Adrenal gland (tissue), 12 donors: ENCODE measurements around the gene GPR45. TPM values are rescaled to one million over a fixed set of nuclear protein-coding genes. Genes with fewer than 3 reads are reported as not detected.

Experiments used
- DNase-seq, 7 donors: peaks; one replicate each; pipeline ENCODE4 v3.0.0-alpha.2; 2019 to 2020
- H3K27ac ChIP-seq, 5 donors: fragments of 200-600 bp; sonication (generic) in 4 of 5; 1 replicate in 3 of 5; 2 replicates in 2 of 5; pipeline versions ENCODE4 v1.5.1 to v1.8.0; 2016 to 2020; ENCODE audit warnings: mild to moderate bottlenecking in 1 of 5
- H3K27me3 ChIP-seq: fragments of 200-600 bp; 2 replicates; pipeline ENCODE4 v1.8.0; 2021
- H3K36me3 ChIP-seq, 2 donors: fragments of 200-600 bp; replicated peaks in 1 of 2; 1 replicate in 1 of 2; 2 replicates in 1 of 2; pipeline versions ENCODE4 v1.5.1 to v1.8.0; 2018 to 2022
- H3K4me1 ChIP-seq, 2 donors: fragments of 200-600 bp; replicated peaks in 1 of 2; 1 replicate in 1 of 2; 2 replicates in 1 of 2; pipeline versions ENCODE4 v1.5.1 to v1.8.0; 2018 to 2021
- H3K4me3 ChIP-seq, 4 donors: fragments of 200-600 bp; sonication (generic) in 3 of 4; one replicate each; pipeline ENCODE4 v1.5.1; 2016 to 2018
- H3K9me3 ChIP-seq, 3 donors: fragments of 200-600 bp; sonication (generic) in 1 of 3; replicated peaks in 1 of 3; 1 replicate in 2 of 3; 2 replicates in 1 of 3; pipeline versions ENCODE4 v1.5.1 to v1.8.0; 2016 to 2021
- POLR2A ChIP-seq, 2 donors: fragments of 450-650 bp; IDR thresholded peaks; one replicate each; pipeline ENCODE4 v1.6.1; 2017; ENCODE audit warnings: antibody characterized with exemption in 2 of 2, mild to moderate bottlenecking in 2 of 2, moderate library complexity in 1 of 2
- WGBS, 4 donors: extraction: QIAGEN DNeasy Blood & Tissue Kit in 2 of 4; methylation state at CpG; one replicate each; pipeline versions ENCODE4 v1.1.5 to v1.1.7; 2013 to 2017; 5-methylcytosine and 5-hydroxymethylcytosine counted together
- intact Hi-C, 2 donors: fragments of 100-400 bp; cut with DNase I; formaldehyde crosslinking; loops; one replicate each; pipeline versions ENCODE4 v1.14.1 to v1.15.0; 2022 to 2023
- polyA plus RNA-seq, 3 donors: library from polyadenylated mRNA; stranded (reverse); fragments of 200-250 nt in 2 of 3; fragments of 350-450 nt in 1 of 3; fragmentation: Illumina TruSeq in 1 of 3; extraction: RNeasy Lipid Tissue Mini Kit (QIAGEN cat#74804) in 1 of 3; gene quantifications; one replicate each; pipeline ENCODE4 v1.2.3, GENCODE V29; 2013 to 2014
- total RNA-seq, 9 donors: library from RNA; depleted of rRNA in 4 of 9; stranded (reverse); fragments of >200 nt in 4 of 9; fragments of 120-200 nt in 1 of 9; fragmentation: NEBNext Ultra II Directional in 1 of 9; extraction: Animal tissue kit (Norgen Biotek cat#: 25700) in 1 of 9; gene quantifications; one replicate each; pipeline versions ENCODE4 v1.1.0 to v1.2.4, GENCODE V29; 2013 to 2023
- TF ChIP-seq, protein P1 (sequence below), 6 experiments: fragments of 450-650 bp in 4 of 6; fragments of 200-600 bp in 2 of 6; sonication (generic) in 1 of 6; IDR thresholded peaks; 1 replicate in 5 of 6; 2 replicates in 1 of 6; pipeline versions ENCODE4 v1.5.1 to v1.8.0; 2016 to 2021; ENCODE audit warnings: antibody characterized with exemption in 6 of 6, mild to moderate bottlenecking in 2 of 6, moderate library complexity in 1 of 6
- donor health status: healthy with polysubstance abuse.
- donor health status: Bipolar disorder and iron deficiency.
- donor health status: DM: yes; HTN: yes; CAD: no.
- donor health status: DM: no; HTN: no; CAD: no.
- donor health status: DM: no; HTN: no; CAD: no.
- donor health status: DM: yes; HTN: yes; CAD: no.

Gene GPR45
- total and polyA plus RNA-seq, 12 donors, result 0.14 TPM; not detected in 11

DNA sequence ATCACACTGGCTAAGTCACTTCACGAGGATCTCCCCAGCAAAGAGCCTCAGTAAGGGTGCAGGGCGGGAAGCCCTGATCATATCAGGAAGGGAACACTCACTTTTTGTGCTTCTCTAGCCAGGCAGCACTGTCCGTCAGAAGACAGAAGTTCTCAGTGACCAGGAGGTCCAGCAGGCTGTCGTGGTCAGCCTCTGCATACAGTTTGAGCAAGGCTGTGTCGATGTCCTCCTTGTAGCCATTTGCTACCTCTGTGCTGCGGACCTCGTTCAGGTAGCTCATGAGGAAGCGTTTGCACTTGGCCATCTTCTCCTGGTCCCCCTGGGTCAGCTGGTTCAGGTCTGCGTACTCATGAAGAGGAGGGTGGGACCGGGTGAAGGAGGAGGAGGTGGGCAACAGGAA, 38.7 kb downstream of the GPR45 start:
- TF ChIP-seq POLR2A (IDR thresholded peaks at IDR 0.05), result no peak
- TF ChIP-seq, protein P1, sequence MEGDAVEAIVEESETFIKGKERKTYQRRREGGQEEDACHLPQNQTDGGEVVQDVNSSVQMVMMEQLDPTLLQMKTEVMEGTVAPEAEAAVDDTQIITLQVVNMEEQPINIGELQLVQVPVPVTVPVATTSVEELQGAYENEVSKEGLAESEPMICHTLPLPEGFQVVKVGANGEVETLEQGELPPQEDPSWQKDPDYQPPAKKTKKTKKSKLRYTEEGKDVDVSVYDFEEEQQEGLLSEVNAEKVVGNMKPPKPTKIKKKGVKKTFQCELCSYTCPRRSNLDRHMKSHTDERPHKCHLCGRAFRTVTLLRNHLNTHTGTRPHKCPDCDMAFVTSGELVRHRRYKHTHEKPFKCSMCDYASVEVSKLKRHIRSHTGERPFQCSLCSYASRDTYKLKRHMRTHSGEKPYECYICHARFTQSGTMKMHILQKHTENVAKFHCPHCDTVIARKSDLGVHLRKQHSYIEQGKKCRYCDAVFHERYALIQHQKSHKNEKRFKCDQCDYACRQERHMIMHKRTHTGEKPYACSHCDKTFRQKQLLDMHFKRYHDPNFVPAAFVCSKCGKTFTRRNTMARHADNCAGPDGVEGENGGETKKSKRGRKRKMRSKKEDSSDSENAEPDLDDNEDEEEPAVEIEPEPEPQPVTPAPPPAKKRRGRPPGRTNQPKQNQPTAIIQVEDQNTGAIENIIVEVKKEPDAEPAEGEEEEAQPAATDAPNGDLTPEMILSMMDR (IDR thresholded peaks at IDR 0.05), result no peak
- H3K36me3 ChIP-seq, result peaks cover 0 to 68% of the 10 kb centered on the region in 2 donors
- H3K4me1 ChIP-seq, result no peaks in the 10 kb centered on the region
- intact Hi-C loops, result no loop called here
- no peak for DNase-seq
- H3K27ac ChIP-seq, result no peak overlapping the region
- WGBS, 4 donors, result 91 to 95% (median 93%) methylated on average over 5 to 10 of the region's 10 CpGs
- H3K4me3 ChIP-seq, result no peak overlapping the region
- H3K27me3 ChIP-seq, result no peaks in the 10 kb centered on the region
- no peaks in the 10 kb centered on the region for H3K9me3 ChIP-seq

GRCh38 chr2:105283532-105283931, 42.0 kb downstream of the GPR45 start:
- no peak for DNase-seq
- Histone ChIP-seq H3K9me3 (no peaks in the 10 kb centered on the region), H3K4me3 (no peak overlapping the region), H3K36me3 (peaks cover 0 to 64% of the 10 kb centered on the region in 2 donors), H3K4me1 (no peaks in the 10 kb centered on the region), H3K27me3 (no peaks in the 10 kb centered on the region), H3K27ac (no peak overlapping the region)
- 96 to 100% (median 98%) methylated on average over 4 of the region's 4 CpGs for WGBS, 4 donors
- intact Hi-C loops, result no loop called here
- no peak for TF ChIP-seq POLR2A (IDR thresholded peaks at IDR 0.05)
- TF ChIP-seq, protein P1 (IDR thresholded peaks at IDR 0.05), result no peak

DNA sequence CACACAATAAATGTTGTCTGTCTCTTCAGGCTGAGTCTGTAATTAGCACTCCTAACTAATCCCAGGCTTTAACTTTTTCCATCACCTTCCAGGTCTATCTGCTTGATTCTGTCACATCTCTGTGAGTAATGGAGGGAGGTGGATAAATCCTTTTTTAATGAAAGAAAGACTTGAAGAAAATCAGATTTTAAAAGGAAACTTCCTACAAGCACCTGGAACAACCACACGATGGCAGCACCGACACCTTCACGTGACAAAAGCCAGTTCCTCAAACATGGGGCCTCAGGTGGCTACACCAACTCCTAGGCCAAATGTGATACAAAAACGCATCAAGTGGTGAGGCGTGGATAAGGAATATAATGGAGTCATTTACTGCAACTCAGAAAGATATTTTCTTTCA, 46.1 kb downstream of the GPR45 start:
- intact Hi-C loops, result no loop called here
- WGBS, 4 donors, result 57 to 68% (median 65%) methylated on average over 5 of the region's 5 CpGs
- H3K4me1 ChIP-seq, result no peaks in the 10 kb centered on the region
- no peaks in the 10 kb centered on the region for H3K27me3 ChIP-seq
- peak in 3 of 7 donors; percentile 32 to 47 (median 39) for DNase-seq
- H3K4me3 ChIP-seq, result no peak overlapping the region
- H3K27ac ChIP-seq, result no peak overlapping the region
- no peak for TF ChIP-seq POLR2A (IDR thresholded peaks at IDR 0.05)
- TF ChIP-seq, protein P1 (IDR thresholded peaks at IDR 0.05), result peak in 5 of 6 experiments; percentile 10 to 44 (median 34)
- peaks cover 0 to 51% of the 10 kb centered on the region in 2 donors for H3K36me3 ChIP-seq
- no peaks in the 10 kb centered on the region for H3K9me3 ChIP-seq

DNA sequence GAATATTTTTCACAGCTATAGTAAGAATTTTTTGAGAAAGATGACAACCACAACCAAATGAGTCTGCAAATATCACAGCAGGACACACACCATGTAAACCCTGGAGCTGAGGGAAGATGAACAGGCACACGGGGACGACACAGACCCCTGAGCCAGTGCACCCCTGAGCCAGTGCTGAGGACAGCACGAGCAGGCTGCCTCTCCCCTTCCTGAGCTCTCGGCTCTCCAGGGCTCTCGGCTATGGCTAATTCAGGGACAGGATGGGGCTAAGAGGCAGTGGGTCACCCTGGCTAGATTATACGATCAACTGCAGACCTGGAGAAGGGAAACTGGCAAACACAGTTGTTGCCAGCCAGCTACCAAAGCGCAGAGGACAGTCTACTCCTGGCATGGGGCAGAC, 46.6 kb downstream of the GPR45 start:
- no peaks in the 10 kb centered on the region for H3K4me1 ChIP-seq
- no peak for TF ChIP-seq POLR2A (IDR thresholded peaks at IDR 0.05)
- TF ChIP-seq, protein P1 (IDR thresholded peaks at IDR 0.05), result no peak
- WGBS, 4 donors, result 91 to 96% (median 93%) methylated on average over 7 of the region's 7 CpGs
- H3K4me3 ChIP-seq, result no peak overlapping the region
- H3K36me3 ChIP-seq, result peaks cover 0 to 51% of the 10 kb centered on the region in 2 donors
- H3K27ac ChIP-seq, result no peak overlapping the region
- no peaks in the 10 kb centered on the region for H3K27me3 ChIP-seq
- DNase-seq, result no peak
- no peaks in the 10 kb centered on the region for H3K9me3 ChIP-seq
- intact Hi-C loops, result no loop called here
